SU-DHL-6 (cell line): ENCODE data around the gene LENEP.

Source experiments
- EZH2phosphoT487 ChIP-seq: fragments of 200-600 bp; sonication (generic), shearing (Covaris generic); conservative IDR thresholded peaks from 2 replicates; pipeline ENCODE4 v1.6.1; 2018; ENCODE audit warnings: mild to moderate bottlenecking, antibody characterized with exemption, low read length, moderate library complexity, mixed read lengths
- TF ChIP-seq, protein P1 (sequence below): fragments of 200-600 bp; sonication (generic); IDR thresholded peaks from one replicate; pipeline ENCODE4 v1.5.1; 2017; ENCODE audit warnings: antibody characterized with exemption, mild to moderate bottlenecking, low read length, moderate library complexity; ENCODE audit not compliant: insufficient read depth, poor library complexity, severe bottlenecking

DNA sequence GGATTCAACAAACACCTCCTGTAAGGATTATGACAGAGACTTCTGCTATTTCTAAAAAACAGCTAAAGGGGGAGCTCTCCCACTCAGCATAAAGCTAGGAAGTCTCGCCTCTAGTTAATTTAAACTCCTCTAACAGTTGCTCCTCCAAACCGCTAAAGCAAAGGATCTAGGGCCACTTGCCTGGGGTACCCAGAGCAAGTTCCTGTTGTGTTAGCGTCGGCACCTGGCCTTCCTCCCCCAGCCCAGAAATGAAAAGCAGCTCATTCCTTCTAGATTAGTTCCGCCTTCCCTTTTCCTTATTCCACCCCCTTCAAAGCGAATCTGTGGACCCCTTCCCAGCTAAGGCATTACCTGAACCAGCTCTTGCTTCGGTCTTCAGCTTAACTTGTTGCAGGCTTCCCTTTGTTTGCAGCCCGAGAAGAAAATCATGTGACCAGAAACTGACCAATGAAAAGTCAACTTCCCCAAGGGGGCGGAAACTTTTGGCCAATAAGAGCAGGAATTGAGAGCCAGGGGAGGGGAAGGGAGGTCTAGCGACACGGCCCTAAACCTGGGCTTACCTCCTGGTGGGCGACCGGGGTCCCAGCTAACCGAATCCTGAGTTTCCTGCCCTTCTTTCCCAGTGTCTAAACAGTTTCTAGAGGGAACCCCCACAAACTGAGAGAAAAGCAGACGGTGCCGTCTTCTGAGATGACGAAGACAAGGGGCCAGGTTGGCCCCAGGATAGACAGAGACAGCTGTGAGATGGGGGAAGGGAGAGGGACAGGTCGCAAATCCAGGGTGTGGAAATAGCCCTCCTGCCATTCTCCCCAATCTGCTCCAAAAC lies 37.5 kb upstream of the LENEP start, which contains the start of gene PBXIP1:
- TF ChIP-seq, protein P1, sequence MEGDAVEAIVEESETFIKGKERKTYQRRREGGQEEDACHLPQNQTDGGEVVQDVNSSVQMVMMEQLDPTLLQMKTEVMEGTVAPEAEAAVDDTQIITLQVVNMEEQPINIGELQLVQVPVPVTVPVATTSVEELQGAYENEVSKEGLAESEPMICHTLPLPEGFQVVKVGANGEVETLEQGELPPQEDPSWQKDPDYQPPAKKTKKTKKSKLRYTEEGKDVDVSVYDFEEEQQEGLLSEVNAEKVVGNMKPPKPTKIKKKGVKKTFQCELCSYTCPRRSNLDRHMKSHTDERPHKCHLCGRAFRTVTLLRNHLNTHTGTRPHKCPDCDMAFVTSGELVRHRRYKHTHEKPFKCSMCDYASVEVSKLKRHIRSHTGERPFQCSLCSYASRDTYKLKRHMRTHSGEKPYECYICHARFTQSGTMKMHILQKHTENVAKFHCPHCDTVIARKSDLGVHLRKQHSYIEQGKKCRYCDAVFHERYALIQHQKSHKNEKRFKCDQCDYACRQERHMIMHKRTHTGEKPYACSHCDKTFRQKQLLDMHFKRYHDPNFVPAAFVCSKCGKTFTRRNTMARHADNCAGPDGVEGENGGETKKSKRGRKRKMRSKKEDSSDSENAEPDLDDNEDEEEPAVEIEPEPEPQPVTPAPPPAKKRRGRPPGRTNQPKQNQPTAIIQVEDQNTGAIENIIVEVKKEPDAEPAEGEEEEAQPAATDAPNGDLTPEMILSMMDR = peak; percentile 28
- TF ChIP-seq EZH2phosphoT487 = no peak
